Spleen (tissue), 11 donors: ENCODE data around the gene PLEKHA7. TPM values are rescaled to one million over a fixed set of nuclear protein-coding genes. Genes with fewer than 3 reads are reported as not detected.

Experiments used
- DNase-seq: peaks from one replicate; pipeline ENCODE4 v3.0.0-alpha.2; 2020
- H3K27ac ChIP-seq, 8 donors: fragments of 200-600 bp; sonication (generic) in 7 of 8; 1 replicate in 4 of 8; 2 replicates in 4 of 8; pipeline versions ENCODE4 v1.5.0 to v1.8.0; 2016 to 2021; ENCODE audit warnings: inconsistent platforms in 4 of 8, mild to moderate bottlenecking in 4 of 8, moderate library complexity in 1 of 8
- H3K27me3 ChIP-seq, 7 donors: fragments of 200-600 bp; sonication (generic) in 6 of 7; replicated peaks in 1 of 7; 1 replicate in 4 of 7; 2 replicates in 3 of 7; pipeline versions ENCODE4 v1.5.0 to v1.8.0; 2016 to 2021; ENCODE audit warnings: inconsistent platforms in 3 of 7, mild to moderate bottlenecking in 1 of 7
- H3K36me3 ChIP-seq, 6 donors: fragments of 200-600 bp; sonication (generic) in 5 of 6; 1 replicate in 4 of 6; 2 replicates in 2 of 6; pipeline versions ENCODE4 v1.5.0 to v1.8.0; 2016 to 2021; ENCODE audit warnings: inconsistent platforms in 2 of 6
- H3K4me1 ChIP-seq, 6 donors: fragments of 200-600 bp; sonication (generic) in 5 of 6; 1 replicate in 3 of 6; 2 replicates in 3 of 6; pipeline versions ENCODE4 v1.5.0 to v1.8.0; 2016 to 2021; ENCODE audit warnings: inconsistent platforms in 3 of 6
- H3K4me3 ChIP-seq, 8 donors: fragments of 200-600 bp; sonication (generic) in 7 of 8; 1 replicate in 4 of 8; 2 replicates in 4 of 8; pipeline versions ENCODE4 v1.5.0 to v1.8.0; 2016 to 2021; ENCODE audit warnings: inconsistent platforms in 4 of 8, mild to moderate bottlenecking in 4 of 8, moderate library complexity in 2 of 8
- H3K9me3 ChIP-seq, 8 donors: fragments of 200-600 bp; sonication (generic) in 7 of 8; 1 replicate in 4 of 8; 2 replicates in 4 of 8; pipeline versions ENCODE4 v1.5.0 to v1.8.0; 2016 to 2021; ENCODE audit warnings: inconsistent platforms in 4 of 8
- POLR2A ChIP-seq, 3 donors: fragments of 450-650 bp; IDR thresholded peaks; one replicate each; pipeline ENCODE4 v1.5.1; 2017; ENCODE audit warnings: antibody characterized with exemption in 3 of 3, mild to moderate bottlenecking in 1 of 3
- POLR2AphosphoS5 ChIP-seq, 3 donors: sonication (generic); formaldehyde crosslinking; IDR thresholded peaks; one replicate each; pipeline ENCODE4 v1.5.1; 2017; ENCODE audit warnings: antibody characterized with exemption in 3 of 3
- WGBS, 5 donors: extraction: QIAGEN DNeasy Blood & Tissue Kit in 3 of 5; methylation state at CpG; one replicate each; pipeline versions ENCODE4 v1.1.5 to v1.1.7; 2013 to 2018; 5-methylcytosine and 5-hydroxymethylcytosine counted together
- intact Hi-C: fragments of 100-400 bp; cut with DNase I; formaldehyde crosslinking; loops from one replicate; pipeline ENCODE4 v1.15.0; 2023; ENCODE audit warnings: low total_unique reads
- polyA plus RNA-seq, 3 donors: library from polyadenylated mRNA; stranded (reverse); fragments of 200-250 nt; gene quantifications; one replicate each; pipeline ENCODE4 v1.2.1, GENCODE V29; 2013
- total RNA-seq, 7 donors: library from RNA; depleted of rRNA in 3 of 7; stranded (reverse); fragments of >200 nt in 3 of 7; fragmentation: NEBNext Ultra II Directional in 4 of 7; extraction: Animal tissue kit (Norgen Biotek cat#: 25700) in 4 of 7; gene quantifications; one replicate each; pipeline versions ENCODE4 v1.1.0 to v1.2.1, GENCODE V29; 2016 to 2021
- TF ChIP-seq, protein P1 (sequence below), 11 experiments: fragments of 200-600 bp in 7 of 11; fragments of 450-650 bp in 4 of 11; sonication (generic) in 4 of 11; IDR thresholded peaks in 8 of 11; conservative IDR thresholded peaks in 3 of 11; 1 replicate in 7 of 11; 2 replicates in 4 of 11; pipeline versions ENCODE4 v1.4.0 to v1.8.0; 2016 to 2021; ENCODE audit warnings: antibody characterized with exemption in 11 of 11, inconsistent platforms in 4 of 11, mild to moderate bottlenecking in 1 of 11
- donor health status: healthy with polysubstance abuse.
- donor health status: DM: no; HTN: no; CAD: no; lungs with moderate emphysema.
- donor health status: DM: no; HTN: no; CAD: no.
- donor health status: Bipolar disorder and iron deficiency.
- donor health status: healthy.
- donor health status: DM: no; HTN: no; CAD: no.
- donor health status: DM: yes; HTN: yes; CAD: no.

PLEKHA7 gene
- total and polyA plus RNA-seq, 10 donors = 1.8 to 12.8 (median 5.8) TPM

DNA sequence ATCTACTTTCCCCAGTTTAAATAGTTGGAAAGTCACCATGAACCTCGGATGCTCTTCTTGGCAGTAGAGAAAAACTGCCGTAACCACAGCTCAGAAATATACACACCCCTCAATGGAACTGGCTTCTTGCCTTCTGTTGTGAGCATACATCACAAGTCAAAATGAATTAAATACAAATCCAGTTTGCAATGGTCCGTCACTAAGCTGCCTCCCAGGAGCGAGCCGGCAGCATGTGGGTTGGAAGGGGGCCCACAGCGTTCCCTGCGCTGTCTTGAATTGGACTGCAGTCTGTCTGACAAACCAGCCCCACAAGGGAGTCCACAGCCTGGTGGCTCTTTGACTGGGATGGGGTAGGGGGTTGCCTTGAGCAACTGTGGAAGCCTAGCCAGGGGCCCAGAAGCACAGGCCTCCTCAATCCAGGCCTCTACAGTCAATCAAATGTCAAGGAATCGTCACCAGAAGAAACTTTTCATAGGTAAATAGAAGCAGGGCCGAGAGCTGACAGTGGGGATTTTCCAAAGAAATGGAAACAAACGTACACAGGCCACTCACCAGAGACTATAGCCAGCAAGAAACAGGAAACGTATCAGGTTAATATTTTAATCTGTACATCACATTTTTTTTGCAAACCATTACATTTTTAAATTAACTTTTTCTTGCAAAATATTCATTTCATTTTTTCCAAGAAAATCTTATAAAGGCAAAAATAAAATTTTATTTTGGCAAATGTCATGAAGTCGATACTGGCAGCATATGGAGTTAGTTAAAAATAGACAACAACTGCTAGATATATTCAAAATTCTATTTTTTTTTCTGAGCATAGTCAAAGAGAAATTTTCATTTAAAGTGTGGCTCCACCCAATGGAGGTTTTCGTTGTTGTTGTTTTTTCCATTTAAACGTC, 237.3 kb downstream of the PLEKHA7 start:
- 70 to 91% (median 86%) methylated on average over 14 of the region's 14 CpGs for WGBS, 5 donors
- no peaks in the 10 kb centered on the region for H3K9me3 ChIP-seq
- DNase-seq = no peak

DNA sequence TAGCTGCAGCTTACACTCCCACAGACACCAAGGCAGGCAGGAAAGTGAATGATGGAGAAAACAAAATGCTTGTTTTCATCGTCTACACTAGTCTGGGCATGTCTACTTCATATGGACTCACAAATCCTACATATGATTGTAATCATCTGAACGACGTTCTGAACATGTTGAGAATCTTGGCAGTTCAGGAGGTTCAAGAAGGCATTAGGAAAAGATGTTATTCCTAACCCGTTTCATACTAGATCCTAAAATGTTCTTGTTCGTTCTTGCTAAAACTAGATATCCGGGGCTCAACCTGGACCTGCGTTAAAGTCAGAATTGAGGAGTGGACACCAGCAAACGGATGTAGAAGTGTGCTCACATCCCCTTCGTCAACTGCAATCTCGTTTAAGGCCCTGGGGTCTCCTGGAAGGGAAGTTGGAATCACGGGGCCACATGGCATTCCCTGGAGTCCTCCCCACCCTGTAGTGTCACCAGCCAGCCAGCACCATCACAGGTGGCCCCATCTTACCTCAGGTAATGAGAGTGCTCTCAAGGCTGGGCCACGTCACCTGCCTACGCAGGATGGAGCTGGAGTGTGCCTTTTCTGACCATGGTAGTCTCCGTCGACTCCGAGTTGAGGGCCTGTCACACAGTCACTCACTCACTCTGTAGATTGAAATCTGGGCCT, 238.5 kb downstream of the PLEKHA7 start:
- no peaks in the 10 kb centered on the region for H3K27me3 ChIP-seq
- no peak overlapping the region for H3K4me3 ChIP-seq
- DNase-seq = no peak
- no peaks in the 10 kb centered on the region for H3K4me1 ChIP-seq
- WGBS, 5 donors = 80 to 89% (median 86%) methylated on average over 16 of the region's 16 CpGs
- intact Hi-C loops = no loop called here
- TF ChIP-seq POLR2A (IDR thresholded peaks at IDR 0.05) (no peak), POLR2AphosphoS5 (IDR thresholded peaks at IDR 0.05) (no peak)
- TF ChIP-seq, protein P1, sequence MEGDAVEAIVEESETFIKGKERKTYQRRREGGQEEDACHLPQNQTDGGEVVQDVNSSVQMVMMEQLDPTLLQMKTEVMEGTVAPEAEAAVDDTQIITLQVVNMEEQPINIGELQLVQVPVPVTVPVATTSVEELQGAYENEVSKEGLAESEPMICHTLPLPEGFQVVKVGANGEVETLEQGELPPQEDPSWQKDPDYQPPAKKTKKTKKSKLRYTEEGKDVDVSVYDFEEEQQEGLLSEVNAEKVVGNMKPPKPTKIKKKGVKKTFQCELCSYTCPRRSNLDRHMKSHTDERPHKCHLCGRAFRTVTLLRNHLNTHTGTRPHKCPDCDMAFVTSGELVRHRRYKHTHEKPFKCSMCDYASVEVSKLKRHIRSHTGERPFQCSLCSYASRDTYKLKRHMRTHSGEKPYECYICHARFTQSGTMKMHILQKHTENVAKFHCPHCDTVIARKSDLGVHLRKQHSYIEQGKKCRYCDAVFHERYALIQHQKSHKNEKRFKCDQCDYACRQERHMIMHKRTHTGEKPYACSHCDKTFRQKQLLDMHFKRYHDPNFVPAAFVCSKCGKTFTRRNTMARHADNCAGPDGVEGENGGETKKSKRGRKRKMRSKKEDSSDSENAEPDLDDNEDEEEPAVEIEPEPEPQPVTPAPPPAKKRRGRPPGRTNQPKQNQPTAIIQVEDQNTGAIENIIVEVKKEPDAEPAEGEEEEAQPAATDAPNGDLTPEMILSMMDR (IDR thresholded peaks at IDR 0.05 in 8 of 11, conservative IDR thresholded peaks at IDR 0.05 in 3 of 11) = no peak
- no peak overlapping the region for H3K27ac ChIP-seq
- no peaks in the 10 kb centered on the region for H3K36me3 ChIP-seq
- no peaks in the 10 kb centered on the region for H3K9me3 ChIP-seq

More for the DNA sequence above, 237.3 kb downstream of the PLEKHA7 start:
- Histone ChIP-seq H3K4me3 (no peak overlapping the region), H3K27me3 (no peaks in the 10 kb centered on the region), H3K4me1 (no peaks in the 10 kb centered on the region), H3K36me3 (no peaks in the 10 kb centered on the region), H3K27ac (no peak overlapping the region)
- TF ChIP-seq, protein P1 (IDR thresholded peaks at IDR 0.05 in 8 of 11, conservative IDR thresholded peaks at IDR 0.05 in 3 of 11) = no peak
- TF ChIP-seq POLR2AphosphoS5 (IDR thresholded peaks at IDR 0.05) (no peak), POLR2A (IDR thresholded peaks at IDR 0.05) (no peak)
- intact Hi-C loops = no loop called here

DNA sequence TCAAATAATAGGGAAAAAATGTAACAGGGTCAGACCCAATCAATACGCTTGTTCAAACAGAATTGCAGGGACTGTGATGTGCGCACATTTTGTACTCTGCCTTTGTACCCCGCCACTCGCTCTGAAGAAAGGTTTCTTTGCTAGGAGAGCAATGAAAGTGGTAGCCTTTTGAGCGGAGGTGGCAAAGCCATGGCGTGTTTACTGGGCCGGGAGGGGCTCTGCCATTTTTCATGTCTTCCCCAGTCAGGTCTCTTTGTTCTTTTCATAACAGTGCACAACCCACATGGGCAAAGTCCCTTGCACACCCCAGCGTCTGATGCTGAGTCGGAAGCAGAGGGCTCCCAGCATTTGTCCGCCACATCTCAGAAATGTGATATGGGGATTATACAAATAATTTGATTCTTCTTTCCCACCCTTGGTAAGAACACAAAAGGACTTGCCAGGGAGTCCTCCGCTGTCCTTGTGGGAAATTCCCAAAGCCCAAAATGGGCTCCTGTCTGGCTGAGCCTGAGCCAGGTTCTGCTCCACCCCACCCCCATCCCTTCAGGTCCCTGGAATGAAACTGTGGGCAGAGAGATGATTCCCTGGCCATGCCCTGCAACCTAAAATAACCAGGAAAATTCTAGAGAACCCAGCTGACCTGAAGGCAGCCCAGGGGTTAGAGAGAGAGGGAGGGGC, 239.1 kb downstream of the PLEKHA7 start:
- no peak for DNase-seq
- 90 to 96% (median 92%) methylated on average over 11 of the region's 11 CpGs for WGBS, 5 donors
- H3K27ac ChIP-seq = no peak overlapping the region
- no peaks in the 10 kb centered on the region for H3K9me3 ChIP-seq
- no peaks in the 10 kb centered on the region for H3K36me3 ChIP-seq
- H3K27me3 ChIP-seq = no peaks in the 10 kb centered on the region
- no peaks in the 10 kb centered on the region for H3K4me1 ChIP-seq
- TF ChIP-seq POLR2AphosphoS5 (IDR thresholded peaks at IDR 0.05) = no peak
- no peak for TF ChIP-seq POLR2A (IDR thresholded peaks at IDR 0.05)
- TF ChIP-seq, protein P1 (IDR thresholded peaks at IDR 0.05 in 8 of 11, conservative IDR thresholded peaks at IDR 0.05 in 3 of 11) = no peak
- intact Hi-C loops = no loop called here
- H3K4me3 ChIP-seq = no peak overlapping the region
